GM21723 (cell line): ENCODE data around the gene CNR2.
"Not testable (repeated sequence)": the region's sequence is repeated elsewhere in the genome, so short reads cannot be mapped to it uniquely, and the experiment has no call there.

Source experiments
- ATAC-seq: cut with Tn5 transposase; IDR thresholded peaks from one replicate; pipeline ENCODE4 v1.9.1; 2021; ENCODE audit warnings: mild to moderate bottlenecking, moderate library complexity; ENCODE audit not compliant: unreplicated experiment

The CNR2 gene

GRCh38 chr1:23885222-23885621 lies 27.9 kb downstream of the CNR2 start:
- ATAC-seq = no peak

GRCh38 chr1:23882746-23883145 lies 30.4 kb downstream of the CNR2 start:
- no peak for ATAC-seq

DNA sequence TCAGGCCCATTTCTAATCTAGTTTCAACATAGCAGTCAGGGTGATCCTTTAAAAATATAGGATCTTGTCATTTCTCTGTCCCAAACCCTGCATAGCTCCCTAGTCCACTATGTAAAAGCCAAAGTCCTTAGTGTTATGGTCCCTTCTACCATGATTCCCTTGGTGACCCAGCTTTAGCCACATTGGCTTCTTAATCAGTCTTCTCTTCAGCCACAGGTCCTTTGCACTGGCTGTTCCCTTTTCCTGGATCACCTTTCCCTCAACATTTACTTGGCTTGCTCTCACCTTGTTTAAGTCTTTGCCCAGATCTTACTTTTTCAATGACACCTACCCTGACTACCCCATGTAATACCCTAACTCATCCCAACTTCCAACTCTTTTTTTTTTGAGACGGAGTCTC lies 33.4 kb downstream of the CNR2 start:
- no peak for ATAC-seq

GRCh38 chr1:23878668-23879067 lies 34.5 kb downstream of the CNR2 start:
- ATAC-seq = no peak

DNA sequence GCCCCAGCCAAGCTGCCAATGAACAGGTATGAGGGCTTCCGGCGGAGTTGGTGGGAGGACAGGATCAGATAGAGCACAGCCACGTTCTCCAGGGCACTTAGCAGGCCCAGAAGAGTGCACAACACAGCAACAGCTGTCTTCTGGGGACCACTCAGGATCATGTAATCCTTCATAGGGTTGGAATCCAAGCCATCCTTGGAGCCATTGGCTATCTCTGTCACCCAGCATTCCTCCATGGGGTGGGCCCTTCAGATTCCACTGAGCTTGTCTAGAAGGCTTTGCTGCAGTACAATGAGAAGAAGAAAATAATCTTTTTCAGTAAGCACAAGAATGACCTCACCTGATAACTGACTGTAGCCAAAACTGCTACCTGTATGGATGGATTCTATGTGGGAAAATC lies 37.8 kb downstream of the CNR2 start:
- no peak for ATAC-seq

DNA sequence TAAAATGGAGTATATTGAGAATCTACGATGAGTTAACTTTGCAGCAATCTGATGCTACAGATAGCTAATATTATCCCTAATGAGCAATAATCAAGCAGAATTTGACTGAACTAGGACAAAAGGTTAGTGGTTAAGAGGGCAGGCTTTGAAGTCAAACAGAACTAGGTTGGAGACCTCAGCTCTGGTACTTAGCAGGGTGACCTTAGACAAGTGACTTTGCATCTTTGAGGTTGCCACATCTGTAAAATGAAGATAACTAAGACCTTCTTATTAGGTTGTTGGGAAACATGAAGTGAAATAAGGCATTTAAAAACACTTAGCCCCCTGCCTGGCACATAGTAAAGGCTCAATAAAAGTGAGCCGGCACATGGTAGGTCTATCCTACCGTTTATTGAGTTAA lies 40.7 kb downstream of the CNR2 start:
- ATAC-seq = no peak

- no peak for ATAC-seq
Observed at GRCh38 chr1:23869051-23869450, 44.1 kb downstream of the CNR2 start.

DNA sequence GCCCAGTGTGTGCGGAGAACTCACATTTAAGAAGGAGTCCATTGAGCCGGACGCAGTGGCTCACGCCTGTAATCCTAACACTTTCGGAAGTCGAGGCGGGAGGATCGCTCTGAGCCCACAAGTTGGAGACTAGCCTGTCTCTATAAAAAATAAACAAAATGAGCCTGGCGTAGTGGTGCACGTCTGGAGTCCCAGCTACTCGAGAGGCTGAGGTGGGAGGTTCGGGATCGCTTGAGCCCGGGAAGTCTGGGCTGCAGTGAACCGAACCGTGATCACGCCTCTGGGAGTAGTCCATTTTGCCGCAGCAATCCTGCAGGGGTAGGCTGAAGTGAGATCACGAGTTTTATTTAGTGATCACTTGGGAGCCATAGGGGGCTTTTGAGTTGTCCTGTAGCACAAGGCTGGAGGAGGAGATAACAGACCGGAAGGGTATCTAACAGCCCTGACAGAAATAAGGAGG lies 44.6 kb downstream of the CNR2 start:
- ATAC-seq = peak; percentile 4

GRCh38 chr1:23867895-23868556 lies 45.1 kb downstream of the CNR2 start, which contains the start of gene FUCA1:
Gene FUCA1, minus strand, starts transcription at chr1:23868290. Its CDS starts 4 bp downstream, at chr1:23868286.
- peak; percentile 88 for ATAC-seq

GRCh38 chr1:23867542-23867894 lies 45.6 kb downstream of the CNR2 start:
- ATAC-seq = no peak

DNA sequence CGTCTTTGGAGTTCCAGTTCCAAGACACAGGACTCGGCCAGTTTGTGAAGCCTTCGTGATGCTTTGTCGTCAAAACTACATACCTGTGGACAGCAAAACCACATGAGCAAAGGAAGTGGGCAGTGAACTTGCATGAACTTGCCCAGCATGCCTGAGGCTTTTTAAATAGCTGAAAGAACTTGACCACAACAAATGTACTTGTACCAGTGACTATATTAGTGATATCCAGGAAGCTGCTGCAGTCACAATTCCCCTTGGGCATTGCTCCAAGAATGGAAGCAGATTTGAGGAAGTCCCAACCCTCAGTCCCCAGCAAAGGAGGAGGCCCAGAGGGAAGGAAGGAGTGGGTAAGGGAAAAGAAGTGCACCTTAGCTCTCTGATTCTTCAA lies 47.6 kb downstream of the CNR2 start:
- ATAC-seq = no peak

DNA sequence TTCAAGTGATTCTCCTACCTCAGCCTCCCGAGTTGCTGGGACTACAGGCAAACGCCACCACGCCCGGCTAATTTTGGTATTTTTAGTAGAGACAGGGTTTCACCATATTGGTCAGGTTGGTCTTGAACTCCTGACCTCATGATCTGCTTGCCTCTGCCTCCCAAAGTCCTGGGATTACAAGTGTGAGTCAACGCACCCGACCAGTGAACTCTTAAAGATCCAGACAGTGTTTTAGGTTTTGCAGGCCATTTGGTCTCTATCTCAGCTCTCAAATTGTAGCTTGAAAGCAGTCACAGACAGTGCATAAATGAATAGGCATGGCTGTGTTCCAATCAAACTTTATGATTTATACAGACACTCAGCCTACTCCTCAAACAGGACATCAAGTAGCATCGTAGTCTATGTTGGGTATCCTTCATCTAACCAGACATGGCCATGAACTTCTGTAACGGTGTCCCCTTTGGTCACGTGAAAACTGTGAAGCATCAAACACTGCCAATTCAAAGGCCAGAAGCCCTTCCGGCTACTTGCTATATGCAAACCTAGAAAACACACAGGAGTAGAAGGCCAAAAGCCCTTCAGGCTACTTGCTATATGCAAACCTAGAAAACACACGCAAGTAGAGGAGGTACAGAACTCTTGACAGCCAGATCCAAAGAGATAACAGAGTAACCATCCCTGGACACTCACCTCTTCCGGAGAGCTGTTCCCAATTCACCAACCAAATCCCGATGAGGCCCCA lies 48.2 kb downstream of the CNR2 start:
- ATAC-seq = no peak

- ATAC-seq = no peak
Observed at GRCh38 chr1:23862640-23863039, 50.5 kb downstream of the CNR2 start.

GRCh38 chr1:23854568-23854967 lies 58.6 kb downstream of the CNR2 start:
- no peak for ATAC-seq

DNA sequence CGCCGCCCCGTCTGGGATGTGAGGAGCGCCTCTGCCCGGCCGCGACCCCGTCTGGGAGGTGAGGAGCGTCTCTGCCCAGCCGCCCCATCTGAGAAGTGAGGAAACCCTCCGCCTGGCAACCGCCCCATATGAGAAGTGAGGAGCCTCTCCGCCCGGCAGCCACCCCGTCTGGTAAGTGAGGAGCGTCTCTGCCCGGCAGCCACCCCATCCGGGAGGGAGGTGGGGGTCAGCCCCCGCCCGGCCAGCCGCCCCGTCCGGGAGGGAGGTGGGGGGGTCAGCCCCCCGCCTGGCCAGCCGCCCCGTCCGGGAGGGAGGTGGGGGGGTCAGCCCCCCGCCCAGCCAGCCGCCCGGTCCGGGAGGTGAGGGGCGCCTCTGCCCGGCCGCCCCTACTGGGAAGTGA lies 60.0 kb downstream of the CNR2 start:
- ATAC-seq = not testable (repeated sequence)

GRCh38 chr1:23851406-23851805 lies 61.8 kb downstream of the CNR2 start:
- not testable (repeated sequence) for ATAC-seq

GRCh38 chr1:23848673-23849616 lies 64.2 kb downstream of the CNR2 start:
- ATAC-seq = no peak

GRCh38 chr1:23847482-23848095 lies 65.6 kb downstream of the CNR2 start:
- not testable (repeated sequence) for ATAC-seq

- ATAC-seq = no peak
Observed at GRCh38 chr1:23845163-23845562, 68.0 kb downstream of the CNR2 start.

GRCh38 chr1:23843644-23844043 lies 69.5 kb downstream of the CNR2 start:
- no peak for ATAC-seq

- ATAC-seq = no peak
Observed at GRCh38 chr1:23838401-23838866, 74.7 kb downstream of the CNR2 start.
